GM12878 (cell line): ENCODE measurements around the gene STARD13. TPM values are rescaled to one million over a fixed set of nuclear protein-coding genes. Genes with fewer than 3 reads are reported as not detected.

Experiments used
- BCLAF1 ChIP-seq: fragments of 450-650 bp; IDR thresholded peaks from 2 replicates; pipeline ENCODE4 v1.6.1; 2017; ENCODE audit warnings: antibody characterized with exemption, mild to moderate bottlenecking, moderate library complexity
- BHLHE40 ChIP-seq, 2 experiments: fragments of 450-650 bp in 1 of 2; IDR thresholded peaks; 2 replicates each; pipeline ENCODE4 v1.6.1; 2011 to 2017; ENCODE audit warnings: low read depth in 2 of 2, borderline replicate concordance in 1 of 2, improper control_type of control experiment in 1 of 2, low read length in 1 of 2, mild to moderate bottlenecking in 1 of 2
- CEBPB ChIP-seq, 2 experiments: fragments of 150-350 bp in 1 of 2; IDR thresholded peaks; 2 replicates each; pipeline ENCODE4 v1.6.1; 2012 to 2014; ENCODE audit warnings: low read depth in 2 of 2, low read length in 2 of 2, borderline replicate concordance in 1 of 2, inconsistent platforms in 1 of 2
- HCFC1 ChIP-seq: fragments of 150-350 bp; IDR thresholded peaks from 2 replicates; pipeline ENCODE4 v1.6.1; 2014; ENCODE audit warnings: low read length
- IRF3 ChIP-seq: fragments of 450-650 bp; IDR thresholded peaks from 2 replicates; pipeline ENCODE4 v1.6.1; 2014; ENCODE audit warnings: mild to moderate bottlenecking
- MEF2A ChIP-seq: IDR thresholded peaks from 2 replicates; pipeline ENCODE4 v1.6.1; 2011; ENCODE audit warnings: low read depth, mild to moderate bottlenecking, low read length, moderate library complexity; ENCODE audit not compliant: insufficient read depth
- SMAD5 ChIP-seq: IDR thresholded peaks from 2 replicates; pipeline ENCODE4 v1.6.1; 2016; ENCODE audit warnings: antibody characterized with exemption, low read depth
- TCF7 ChIP-seq: IDR thresholded peaks from 2 replicates; pipeline ENCODE4 v1.6.1; 2014; ENCODE audit warnings: antibody characterized with exemption, borderline replicate concordance
- ZBTB40 ChIP-seq: fragments of 450-650 bp; IDR thresholded peaks from 2 replicates; pipeline ENCODE4 v1.6.1; 2016; ENCODE audit warnings: mild to moderate bottlenecking, moderate library complexity, borderline replicate concordance
- polyA plus RNA-seq, 11 experiments: library from polyadenylated mRNA; depleted of rRNA in 4 of 11; unstranded in 6 of 11; stranded (reverse) in 5 of 11; fragments of >200 nt; fragmentation: Nextera tagmentation in 4 of 11; fragmentation: Illumina TruSeq in 1 of 11; extraction: Ambion mirVana in 4 of 11; extraction: Trizol in 1 of 11; gene quantifications; 1 replicate in 1 of 11; 2 replicates in 10 of 11; pipeline versions ENCODE4 v1.2.1 to v1.2.3, GENCODE V29; 2011 to 2016; ENCODE audit warnings: inconsistent platforms in 2 of 11, missing spikeins in 2 of 11, low read depth in 1 of 11
- total RNA-seq, 4 experiments: library from RNA; depleted of rRNA in 3 of 4; stranded (reverse); fragments of >200 nt in 3 of 4; fragmentation: Illumina TruSeq in 1 of 4; extraction: Trizol in 1 of 4; gene quantifications; 2 replicates each; pipeline versions ENCODE4 v1.2.1 to v1.2.3, GENCODE V29; 2013 to 2021

STARD13 gene
- total and polyA plus RNA-seq, 10 of the 15 experiments (the other 5 are each of a cell fraction or from before 2014, with no cell fraction given), result 4.0 to 41.6 (median 10.1) TPM

- TF ChIP-seq IRF3, result no peak
- no peak for TF ChIP-seq BCLAF1
- no peak for TF ChIP-seq ZBTB40
- no peak for TF ChIP-seq MEF2A
- no peak for TF ChIP-seq HCFC1
- TF ChIP-seq BHLHE40 (IDR thresholded peaks at IDR 0.05; ENCODE audit: borderline replicate concordance in 1 of 2, low read depth in 2 of 2, low read length in 1 of 2), result no peak
- TF ChIP-seq TCF7, result no peak
- no peak for TF ChIP-seq CEBPB (IDR thresholded peaks at IDR 0.05; ENCODE audit: borderline replicate concordance in 1 of 2, low read depth in 2 of 2, low read length in 2 of 2)
- no peak for TF ChIP-seq SMAD5
Measured at GRCh38 chr13:33263976-33264619, 21.5 kb downstream of the STARD13 start (continued).
